Activated T-helper 1 cell treated with anti-CD3 and anti-CD28 coated beads, Interleukin-12 subunit alpha, Interleukin-12 subunit beta, Interleukin-2, Interleukin-4 antibody, amounts not matched to agents 30 ng/mL and 10 ng/mL and 1 ng/mL, durations not matched to agents 14 hours and 24 hours and 36 hours (primary cell): Measurements from ENCODE around the gene CSTPP1. TPM values are rescaled to one million over a fixed set of nuclear protein-coding genes. Genes with fewer than 3 reads are reported as not detected.
"Not testable (repeated sequence)": the region's sequence is repeated elsewhere in the genome, so short reads cannot be mapped to it uniquely, and the experiment has no call there.

Source experiments
- DNase-seq: peaks from one replicate; pipeline ENCODE4 v3.0.0; 2021; ENCODE audit warnings: low spot score
- H3K27ac Mint-ChIP-seq: one replicate; pipeline ENCODE4 v1.8.0; 2021; ENCODE audit warnings: mild to moderate bottlenecking, mixed read lengths
- H3K27me3 Mint-ChIP-seq: one replicate; pipeline ENCODE4 v1.8.0; 2022; ENCODE audit warnings: mild to moderate bottlenecking, moderate library complexity, mixed read lengths; ENCODE audit not compliant: insufficient read depth
- H3K36me3 Mint-ChIP-seq: one replicate; pipeline ENCODE4 v1.8.0; 2021; ENCODE audit warnings: low read depth, mixed read lengths
- H3K4me1 Mint-ChIP-seq: one replicate; pipeline ENCODE4 v1.8.0; 2021; ENCODE audit warnings: low read depth, mixed read lengths
- H3K4me3 Mint-ChIP-seq: one replicate; pipeline ENCODE4 v1.8.0; 2021; ENCODE audit warnings: mild to moderate bottlenecking, moderate library complexity, mixed read lengths
- H3K9me3 Mint-ChIP-seq: one replicate; pipeline ENCODE4 v1.8.0; 2021; ENCODE audit warnings: mixed read lengths
- intact Hi-C: fragments of 100-400 bp; cut with micrococcal nuclease; formaldehyde crosslinking; loops from one replicate; pipeline ENCODE4 v1.15.1; 2024
- total RNA-seq: library from RNA; stranded (reverse); gene quantifications from 2 replicates; pipeline ENCODE4 v1.2.3, GENCODE V29; 2022

Gene CSTPP1
- total RNA-seq, 1 donor from 2014 or later, result 16.7 TPM

GRCh38 chr11:47093541-47093940, 157.0 kb downstream of the CSTPP1 start:
- no peaks in the 10 kb centered on the region for H3K4me1 Mint-ChIP-seq
- H3K9me3 Mint-ChIP-seq, result no peaks in the 10 kb centered on the region
- DNase-seq, result no peak
- H3K4me3 Mint-ChIP-seq, result no peak overlapping the region
- intact Hi-C loops, result no loop called here
- H3K36me3 Mint-ChIP-seq, result no peaks in the 10 kb centered on the region
- peaks cover 7% of the 10 kb centered on the region for H3K27me3 Mint-ChIP-seq
- H3K27ac Mint-ChIP-seq, result no peak overlapping the region

- H3K27ac Mint-ChIP-seq, H3K4me1 Mint-ChIP-seq: not testable (repeated sequence)
Observed at GRCh38 chr11:47096871-47097270, 160.3 kb downstream of the CSTPP1 start.

GRCh38 chr11:47098223-47098622, 161.7 kb downstream of the CSTPP1 start:
- H3K36me3 Mint-ChIP-seq, H3K9me3 Mint-ChIP-seq, intact Hi-C loops, H3K4me1 Mint-ChIP-seq, H3K4me3 Mint-ChIP-seq, H3K27ac Mint-ChIP-seq, DNase-seq: not testable (repeated sequence)
- H3K27me3 Mint-ChIP-seq, result peaks cover 10% of the 10 kb centered on the region

More at GRCh38 chr11:47096871-47097270, 160.3 kb downstream of the CSTPP1 start:
- H3K9me3 Mint-ChIP-seq, DNase-seq, intact Hi-C loops, H3K36me3 Mint-ChIP-seq, H3K4me3 Mint-ChIP-seq: not testable (repeated sequence)
- peaks cover 12% of the 10 kb centered on the region for H3K27me3 Mint-ChIP-seq

GRCh38 chr11:47099214-47099917, 162.8 kb downstream of the CSTPP1 start:
- H3K9me3 Mint-ChIP-seq, result no peaks in the 10 kb centered on the region
- no peaks in the 10 kb centered on the region for H3K4me1 Mint-ChIP-seq
- H3K27ac Mint-ChIP-seq, result no peak overlapping the region
- peaks cover 10% of the 10 kb centered on the region for H3K27me3 Mint-ChIP-seq
- H3K4me3 Mint-ChIP-seq, result no peak overlapping the region
- H3K36me3 Mint-ChIP-seq, result no peaks in the 10 kb centered on the region
- no peak for DNase-seq
- intact Hi-C loops, result no loop called here

- no peak overlapping the region for H3K27ac Mint-ChIP-seq
- no peaks in the 10 kb centered on the region for H3K9me3 Mint-ChIP-seq
- peaks cover 10% of the 10 kb centered on the region for H3K27me3 Mint-ChIP-seq
- intact Hi-C loops, result no loop called here
- no peak for DNase-seq
- no peaks in the 10 kb centered on the region for H3K36me3 Mint-ChIP-seq
- H3K4me3 Mint-ChIP-seq, result no peak overlapping the region
- H3K4me1 Mint-ChIP-seq, result no peaks in the 10 kb centered on the region
Observed at GRCh38 chr11:47099918-47100315, 163.4 kb downstream of the CSTPP1 start.

- H3K9me3 Mint-ChIP-seq, result no peaks in the 10 kb centered on the region
- no peaks in the 10 kb centered on the region for H3K4me1 Mint-ChIP-seq
- peaks cover 10% of the 10 kb centered on the region for H3K27me3 Mint-ChIP-seq
- H3K4me3 Mint-ChIP-seq, result no peak overlapping the region
- intact Hi-C loops, result no loop called here
- no peak for DNase-seq
- H3K27ac Mint-ChIP-seq, result no peak overlapping the region
- no peaks in the 10 kb centered on the region for H3K36me3 Mint-ChIP-seq
Observed at GRCh38 chr11:47101406-47101805, 164.8 kb downstream of the CSTPP1 start.

- Mint-ChIP-seq H3K36me3 (no peaks in the 10 kb centered on the region), H3K27ac (no peak overlapping the region), H3K27me3 (peaks cover 7% of the 10 kb centered on the region), H3K4me1 (no peaks in the 10 kb centered on the region), H3K4me3 (no peak overlapping the region), H3K9me3 (no peaks in the 10 kb centered on the region)
- no peak for DNase-seq
- intact Hi-C loops, result no loop called here
Observed at GRCh38 chr11:47104261-47104950, 167.8 kb downstream of the CSTPP1 start.

- Mint-ChIP-seq H3K9me3 (no peaks in the 10 kb centered on the region), H3K27ac (no peak overlapping the region), H3K4me1 (no peaks in the 10 kb centered on the region), H3K27me3 (peaks cover 7% of the 10 kb centered on the region), H3K4me3 (no peak overlapping the region), H3K36me3 (no peaks in the 10 kb centered on the region)
- intact Hi-C loops, result no loop called here
- DNase-seq, result no peak
Observed at GRCh38 chr11:47105541-47105940, 169.0 kb downstream of the CSTPP1 start.

- H3K27ac Mint-ChIP-seq, result no peak overlapping the region
- no peaks in the 10 kb centered on the region for H3K9me3 Mint-ChIP-seq
- intact Hi-C loops, result no loop called here
- no peaks in the 10 kb centered on the region for H3K4me1 Mint-ChIP-seq
- H3K4me3 Mint-ChIP-seq, result no peak overlapping the region
- H3K36me3 Mint-ChIP-seq, result no peaks in the 10 kb centered on the region
- peaks cover 7% of the 10 kb centered on the region for H3K27me3 Mint-ChIP-seq
- no peak for DNase-seq
Observed at GRCh38 chr11:47105974-47106373, 169.4 kb downstream of the CSTPP1 start.

GRCh38 chr11:47106798-47107411, 170.3 kb downstream of the CSTPP1 start:
- Mint-ChIP-seq H3K4me1 (no peaks in the 10 kb centered on the region), H3K9me3 (no peaks in the 10 kb centered on the region), H3K27ac (no peak overlapping the region), H3K27me3 (peaks cover 4% of the 10 kb centered on the region), H3K4me3 (no peak overlapping the region), H3K36me3 (no peaks in the 10 kb centered on the region)
- no peak for DNase-seq
- intact Hi-C loops, result no loop called here

GRCh38 chr11:47107744-47108143, 171.2 kb downstream of the CSTPP1 start:
- H3K36me3 Mint-ChIP-seq, result no peaks in the 10 kb centered on the region
- H3K27me3 Mint-ChIP-seq, result peaks cover 4% of the 10 kb centered on the region
- no peak overlapping the region for H3K4me3 Mint-ChIP-seq
- intact Hi-C loops, result no loop called here
- DNase-seq, result no peak
- H3K27ac Mint-ChIP-seq, result no peak overlapping the region
- no peaks in the 10 kb centered on the region for H3K9me3 Mint-ChIP-seq
- H3K4me1 Mint-ChIP-seq, result no peaks in the 10 kb centered on the region

- H3K9me3 Mint-ChIP-seq, result no peaks in the 10 kb centered on the region
- no peak overlapping the region for H3K4me3 Mint-ChIP-seq
- H3K27ac Mint-ChIP-seq, result no peak overlapping the region
- H3K27me3 Mint-ChIP-seq, result peaks cover 4% of the 10 kb centered on the region
- H3K36me3 Mint-ChIP-seq, result no peaks in the 10 kb centered on the region
- intact Hi-C loops, result no loop called here
- H3K4me1 Mint-ChIP-seq, result no peaks in the 10 kb centered on the region
- DNase-seq, result no peak
Observed at GRCh38 chr11:47108214-47108613, 171.7 kb downstream of the CSTPP1 start.

- no peaks in the 10 kb centered on the region for H3K36me3 Mint-ChIP-seq
Observed at GRCh38 chr11:47109051-47109726, 172.6 kb downstream of the CSTPP1 start.

More at GRCh38 chr11:47109051-47109726, 172.6 kb downstream of the CSTPP1 start:
- no peaks in the 10 kb centered on the region for H3K9me3 Mint-ChIP-seq
- no peaks in the 10 kb centered on the region for H3K4me1 Mint-ChIP-seq
- peaks cover 3% of the 10 kb centered on the region for H3K27me3 Mint-ChIP-seq
- DNase-seq, result no peak
- intact Hi-C loops, result no loop called here
- H3K27ac Mint-ChIP-seq, result no peak overlapping the region
- H3K4me3 Mint-ChIP-seq, result no peak overlapping the region
